Mesothelial cell of epicardium (in vitro differentiated cells): ENCODE data around the gene ISG20L2. TPM values are rescaled to one million over a fixed set of nuclear protein-coding genes. Genes with fewer than 3 reads are reported as not detected.
A peak's percentile ranks its signal among the peaks of the same experiment; 100 is the strongest.

Experiments
- DNase-seq, 2 experiments: peaks; one replicate each; pipeline ENCODE4 v3.0.0; 2021; ENCODE audit warnings: low spot score in 2 of 2; ENCODE audit not compliant: unreplicated experiment in 2 of 2
- H3K27ac Mint-ChIP-seq: 2 replicates; pipeline ENCODE4 v1.8.0; 2021; ENCODE audit warnings: mixed read lengths
- H3K27me3 Mint-ChIP-seq: 2 replicates; pipeline ENCODE4 v1.8.0; 2021; ENCODE audit warnings: low read depth, mixed read lengths
- H3K36me3 Mint-ChIP-seq: 2 replicates; pipeline ENCODE4 v1.8.0; 2021; ENCODE audit warnings: mixed read lengths
- H3K4me1 Mint-ChIP-seq: 2 replicates; pipeline ENCODE4 v1.8.0; 2021; ENCODE audit warnings: mixed read lengths
- H3K4me3 Mint-ChIP-seq: 2 replicates; pipeline ENCODE4 v1.8.0; 2021; ENCODE audit warnings: mild to moderate bottlenecking, moderate library complexity, mixed read lengths
- H3K9me3 Mint-ChIP-seq: 2 replicates; pipeline ENCODE4 v1.8.0; 2021; ENCODE audit warnings: mixed read lengths
- total RNA-seq: library from RNA; stranded (reverse); gene quantifications from 3 replicates; pipeline ENCODE4 v1.2.1, GENCODE V29; 2021
- TF ChIP-seq, protein P1 (sequence below): fragments of 200-600 bp; sonication (generic); IDR thresholded peaks from one replicate; pipeline ENCODE4 v1.5.0; 2021; ENCODE audit warnings: antibody characterized with exemption; ENCODE audit not compliant: unreplicated experiment

Gene ISG20L2
- total RNA-seq, 1 donor from 2014 or later = 39.3 TPM

DNA sequence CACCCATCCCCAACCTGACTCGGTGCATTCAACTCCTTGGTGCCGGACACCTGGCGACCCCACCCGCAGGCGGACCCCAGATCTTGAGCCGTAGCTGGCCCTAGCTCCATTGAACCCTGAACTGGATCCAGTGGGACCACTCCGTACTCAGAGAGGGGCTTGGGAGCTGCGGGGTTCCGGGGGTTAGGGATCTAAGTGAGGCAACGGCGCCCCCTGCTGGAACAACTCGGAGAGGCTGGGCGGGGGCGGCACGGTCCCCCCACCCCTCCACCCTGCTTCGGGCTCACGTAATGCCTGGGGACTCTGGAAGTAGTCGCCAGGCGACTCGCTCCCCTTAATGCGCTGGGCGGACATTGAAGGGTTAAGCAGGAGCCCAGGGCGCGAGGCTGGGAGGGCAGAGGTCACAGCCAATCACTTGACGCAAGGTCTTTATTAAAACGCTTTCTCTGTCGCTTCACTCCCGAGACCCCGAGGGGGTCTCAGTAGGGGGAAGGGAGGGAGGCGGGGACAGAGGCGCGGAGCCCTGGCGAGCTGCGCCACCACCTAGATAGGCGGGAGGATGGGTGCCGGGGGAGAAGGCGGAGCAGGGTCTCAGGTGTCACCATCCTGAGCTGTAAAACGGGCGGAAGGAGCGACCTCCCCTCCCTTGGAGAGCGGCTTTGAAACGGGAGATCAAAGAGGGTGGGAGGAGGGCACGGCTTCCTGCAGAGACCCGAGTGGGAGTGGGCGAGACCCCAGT, 22.5 kb downstream of the ISG20L2 start:
- no peaks in the 10 kb centered on the region for H3K9me3 Mint-ChIP-seq
- peak; percentile 81 to 94 for DNase-seq

DNA sequence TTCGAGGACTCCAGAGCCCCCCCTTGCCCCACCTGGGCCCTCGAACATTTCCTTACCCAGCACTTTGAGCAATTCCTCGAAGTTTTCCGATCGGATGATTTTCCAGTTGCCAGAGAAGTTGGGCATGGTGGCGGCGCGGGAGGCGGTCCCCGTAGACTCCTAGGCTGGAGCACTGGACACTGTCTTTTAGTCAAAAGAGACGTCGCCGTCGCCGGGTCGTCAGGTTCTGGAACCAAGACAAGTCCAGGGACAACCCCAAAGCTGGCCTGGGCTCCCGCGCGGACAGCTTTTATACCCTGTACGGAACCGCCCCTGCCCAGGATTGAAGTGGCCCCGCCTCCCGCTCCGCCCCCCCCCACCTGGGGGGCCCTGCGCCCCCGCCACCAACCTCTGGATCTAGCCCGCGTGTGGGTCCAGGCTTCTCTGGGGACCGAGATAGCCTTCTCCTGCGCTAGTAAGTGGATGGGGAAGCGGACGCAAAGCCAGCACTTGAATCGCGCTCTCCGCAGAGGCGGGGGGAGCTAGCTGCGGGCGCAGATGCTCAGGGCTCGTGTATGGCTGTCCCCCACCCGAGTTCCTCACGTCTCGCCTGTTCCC, 23.1 kb downstream of the ISG20L2 start, which contains the start of gene CRABP2:
CRABP2 (minus strand) TSS at position 263 of the 597 bp plus-strand sequence; CDS start at position 126, 137 bp downstream.
- H3K9me3 Mint-ChIP-seq = no peaks in the 10 kb centered on the region
- H3K4me3 Mint-ChIP-seq = peak within 1 kb of the TSS; percentile 84
- DNase-seq = peak; percentile 51 to 64
- peaks cover 83% of the 10 kb centered on the region for H3K4me1 Mint-ChIP-seq
- H3K27ac Mint-ChIP-seq = peak within 1 kb of the TSS; percentile 96
- peaks cover 2% of the 10 kb centered on the region for H3K36me3 Mint-ChIP-seq
- TF ChIP-seq, protein P1, sequence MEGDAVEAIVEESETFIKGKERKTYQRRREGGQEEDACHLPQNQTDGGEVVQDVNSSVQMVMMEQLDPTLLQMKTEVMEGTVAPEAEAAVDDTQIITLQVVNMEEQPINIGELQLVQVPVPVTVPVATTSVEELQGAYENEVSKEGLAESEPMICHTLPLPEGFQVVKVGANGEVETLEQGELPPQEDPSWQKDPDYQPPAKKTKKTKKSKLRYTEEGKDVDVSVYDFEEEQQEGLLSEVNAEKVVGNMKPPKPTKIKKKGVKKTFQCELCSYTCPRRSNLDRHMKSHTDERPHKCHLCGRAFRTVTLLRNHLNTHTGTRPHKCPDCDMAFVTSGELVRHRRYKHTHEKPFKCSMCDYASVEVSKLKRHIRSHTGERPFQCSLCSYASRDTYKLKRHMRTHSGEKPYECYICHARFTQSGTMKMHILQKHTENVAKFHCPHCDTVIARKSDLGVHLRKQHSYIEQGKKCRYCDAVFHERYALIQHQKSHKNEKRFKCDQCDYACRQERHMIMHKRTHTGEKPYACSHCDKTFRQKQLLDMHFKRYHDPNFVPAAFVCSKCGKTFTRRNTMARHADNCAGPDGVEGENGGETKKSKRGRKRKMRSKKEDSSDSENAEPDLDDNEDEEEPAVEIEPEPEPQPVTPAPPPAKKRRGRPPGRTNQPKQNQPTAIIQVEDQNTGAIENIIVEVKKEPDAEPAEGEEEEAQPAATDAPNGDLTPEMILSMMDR = no peak
- no peaks in the 10 kb centered on the region for H3K27me3 Mint-ChIP-seq

More for the DNA sequence above, 22.5 kb downstream of the ISG20L2 start:
- Mint-ChIP-seq H3K4me1 (peaks cover 86% of the 10 kb centered on the region), H3K27me3 (no peaks in the 10 kb centered on the region), H3K4me3 (peak overlapping the region; percentile 84), H3K36me3 (peaks cover 2% of the 10 kb centered on the region), H3K27ac (peak overlapping the region; percentile 96)
- TF ChIP-seq, protein P1 = peak; percentile 93

DNA sequence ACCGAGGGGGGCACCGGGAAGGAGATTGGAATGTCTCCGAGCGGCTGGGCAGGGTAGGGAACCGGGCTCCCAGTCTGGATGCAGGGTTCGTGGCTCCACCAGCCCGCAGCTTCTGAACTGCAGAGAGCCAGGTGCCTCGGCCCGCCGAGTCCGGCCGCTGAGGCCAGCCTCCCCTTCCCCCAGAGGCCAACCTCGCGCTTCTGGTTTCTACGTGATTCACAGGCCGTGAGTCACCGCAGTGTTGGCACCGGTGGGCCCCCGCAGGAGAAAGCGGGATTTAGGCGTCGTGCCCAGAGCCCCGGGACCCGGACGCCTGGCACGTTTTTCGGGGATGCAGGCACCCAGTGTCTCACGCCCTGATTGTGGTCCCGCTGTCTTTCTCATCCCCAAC, 23.6 kb downstream of the ISG20L2 start:
- H3K4me1 Mint-ChIP-seq = peaks cover 80% of the 10 kb centered on the region
- no peaks in the 10 kb centered on the region for H3K9me3 Mint-ChIP-seq
- peak overlapping the region; percentile 84 for H3K4me3 Mint-ChIP-seq
- DNase-seq = no peak
- H3K27me3 Mint-ChIP-seq = no peaks in the 10 kb centered on the region
- TF ChIP-seq, protein P1 = no peak
- peaks cover 3% of the 10 kb centered on the region for H3K36me3 Mint-ChIP-seq
- H3K27ac Mint-ChIP-seq = peak overlapping the region; percentile 79

DNA sequence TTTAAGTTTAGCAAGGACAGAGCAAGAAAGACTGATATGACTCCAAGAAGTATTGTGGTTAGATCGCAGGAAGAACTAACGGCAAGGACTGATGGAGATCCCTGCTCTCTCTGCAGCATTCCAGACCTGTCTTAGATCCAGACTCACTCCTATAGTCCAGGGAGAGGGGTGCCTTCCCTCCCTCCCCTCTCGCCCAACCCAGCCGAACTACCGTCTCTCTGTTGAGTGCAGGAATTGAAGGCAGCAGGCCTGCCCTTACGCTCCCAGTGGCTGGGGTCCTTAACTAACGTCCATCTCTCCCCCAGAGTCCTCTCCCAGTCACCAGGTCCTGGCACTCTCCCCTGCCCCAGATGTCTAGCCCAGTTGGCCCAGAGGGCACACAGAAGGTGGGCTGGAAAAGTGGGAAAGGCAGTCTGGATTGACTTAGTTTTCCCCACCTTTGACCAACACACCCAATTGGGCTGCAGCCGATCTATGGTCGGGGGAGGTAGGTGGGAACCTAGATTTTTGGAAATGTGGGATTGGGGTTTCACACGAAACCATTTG, 24.3 kb downstream of the ISG20L2 start:
- H3K4me1 Mint-ChIP-seq = peaks cover 77% of the 10 kb centered on the region
- TF ChIP-seq, protein P1 = no peak
- no peak for DNase-seq
- H3K4me3 Mint-ChIP-seq = peak overlapping the region; percentile 84
- peak overlapping the region; percentile 79 for H3K27ac Mint-ChIP-seq
- H3K27me3 Mint-ChIP-seq = no peaks in the 10 kb centered on the region
- peaks cover 7% of the 10 kb centered on the region for H3K36me3 Mint-ChIP-seq
- H3K9me3 Mint-ChIP-seq = no peaks in the 10 kb centered on the region

DNA sequence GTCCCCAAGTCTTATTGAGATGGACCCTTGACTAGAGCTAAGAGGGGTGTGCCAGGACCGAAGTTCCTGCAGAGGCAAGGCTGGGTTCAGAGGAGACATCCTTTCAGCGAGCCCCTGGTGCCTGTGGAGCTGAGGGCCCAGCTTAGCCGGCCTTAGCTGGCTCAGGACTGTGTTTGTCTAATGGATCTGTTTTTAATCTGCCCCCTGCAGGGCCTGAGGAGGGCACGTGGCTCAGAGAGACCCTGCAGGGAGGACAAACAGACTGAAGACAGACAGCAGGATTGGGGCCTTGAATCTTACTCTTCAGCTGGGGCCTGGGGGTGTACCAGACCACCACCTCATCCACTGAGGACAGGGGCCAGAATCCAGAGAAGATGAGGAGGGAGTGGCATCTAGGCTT, 24.8 kb downstream of the ISG20L2 start:
- Mint-ChIP-seq H3K9me3 (no peaks in the 10 kb centered on the region), H3K36me3 (peaks cover 11% of the 10 kb centered on the region), H3K4me1 (peaks cover 76% of the 10 kb centered on the region), H3K27me3 (no peaks in the 10 kb centered on the region), H3K4me3 (peak overlapping the region; percentile 84), H3K27ac (peak overlapping the region; percentile 79)
- TF ChIP-seq, protein P1 = no peak
- no peak for DNase-seq
